Heart right ventricle (tissue), 16 donors: ENCODE results near the gene DNAJC4. TPM values are rescaled to one million over a fixed set of nuclear protein-coding genes. Genes with fewer than 3 reads are reported as not detected.

Source experiments
- ATAC-seq, 8 donors: fragments of 200-7000 bp; cut with Tn5 transposase; one replicate each; pipeline ENCODE4 v1.9.1; 2020; ENCODE audit warnings: mild to moderate bottlenecking in 8 of 8, moderate library complexity in 8 of 8, moderate number of reproducible peaks in 1 of 8
- DNase-seq, 2 donors: peaks; one replicate each; pipeline ENCODE4 v3.0.0-alpha.2; 2020
- H3K27ac ChIP-seq, 10 donors: fragments of 200-600 bp; sonication (generic) in 2 of 10; one replicate each; pipeline versions ENCODE4 v1.5.0 to v1.8.0; 2020 to 2022; ENCODE audit warnings: mild to moderate bottlenecking in 3 of 10
- H3K27me3 ChIP-seq, 7 donors: fragments of 200-600 bp; one replicate each; pipeline ENCODE4 v1.8.0; 2021 to 2022; ENCODE audit warnings: mild to moderate bottlenecking in 2 of 7
- H3K36me3 ChIP-seq, 9 donors: fragments of 200-600 bp; sonication (generic) in 1 of 9; one replicate each; pipeline versions ENCODE4 v1.5.0 to v1.8.0; 2020 to 2022; ENCODE audit warnings: mild to moderate bottlenecking in 2 of 9
- H3K4me1 ChIP-seq, 9 donors: fragments of 200-600 bp; sonication (generic) in 1 of 9; one replicate each; pipeline versions ENCODE4 v1.5.0 to v1.8.0; 2020 to 2022; ENCODE audit warnings: mild to moderate bottlenecking in 4 of 9
- H3K4me3 ChIP-seq, 10 donors: fragments of 200-600 bp; sonication (generic) in 2 of 10; one replicate each; pipeline versions ENCODE4 v1.5.0 to v1.8.0; 2020 to 2022; ENCODE audit warnings: mild to moderate bottlenecking in 7 of 10, moderate library complexity in 2 of 10
- H3K9me3 ChIP-seq, 11 donors: fragments of 200-600 bp in 10 of 11; sonication (generic) in 2 of 11; one replicate each; pipeline versions ENCODE4 v1.5.0 to v1.8.0; 2013 to 2022; ENCODE audit warnings: mild to moderate bottlenecking in 2 of 11, control low read depth in 1 of 11, moderate library complexity in 1 of 11
- CTCF ChIP-seq, 9 donors: fragments of 200-600 bp; sonication (generic) in 2 of 9; IDR thresholded peaks; one replicate each; pipeline versions ENCODE4 v1.5.0 to v1.8.0; 2021 to 2022; ENCODE audit warnings: antibody characterized with exemption in 9 of 9, mild to moderate bottlenecking in 5 of 9, moderate library complexity in 1 of 9
- WGBS, 2 donors: extraction: QIAGEN DNeasy Blood & Tissue Kit; methylation state at CpG; one replicate each; pipeline ENCODE4 v1.1.7; 2013; ENCODE audit warnings: inconsistent platforms in 1 of 2; 5-methylcytosine and 5-hydroxymethylcytosine counted together
- intact Hi-C, 10 donors: fragments of 100-400 bp; cut with DNase I; formaldehyde crosslinking; loops; one replicate each; pipeline versions ENCODE4 v1.11.1 to v1.14.2; 2022
- polyA plus RNA-seq, 2 donors: library from polyadenylated mRNA; stranded (reverse); fragments of 200-250 nt; gene quantifications; one replicate each; pipeline ENCODE4 v1.2.3, GENCODE V29; 2013
- total RNA-seq, 10 donors: library from RNA; stranded (reverse); fragmentation: NEBNext Ultra II Directional in 3 of 10; extraction: Animal tissue kit (Norgen Biotek cat#: 25700) in 3 of 10; gene quantifications; one replicate each; pipeline versions ENCODE4 v1.2.1 to v1.2.4, GENCODE V29; 2021 to 2023
- donor health status: Arrhythmogenic right ventricular cardiomyopathy.
- donor health status: ischemic (EF 13 %, LVEDD 7.1; RV severe dilation, severe dysfunction).
- donor health status: healthy with polysubstance abuse.
- donor health status: DM: no; HTN: yes; CAD: no.
- donor health status: DM: no; HTN: no; CAD: no.
- donor health status: ischemic (EF 25% LVEDD 6.9; RV normal size, moderate dysfunction).
- donor health status: ischemic (EF 25% LVEDD 5.7; RV mildly dilated, moderate dysfunction).
- donor health status: healthy.
- donor health status: DM: yes; HTN: yes; CAD: no.
- donor health status: Ischemic cardiomyopathy.
- donor health status: ischemic (EF 35%, LVEDD 5.7; RV mildly dilated, moderate dysfunction).
- donor health status: nonischemic (EF 11% LVEDD 7.7; RV severe dilation, severe dysfunction).
- donor health status: DM: yes; HTN: yes; CAD: no.
- donor health status: PGD.
- donor health status: ischemic (EF 29% LVEDD 5.4; RV normal size, mild dysfunction).
- donor health status: nonischemic (EF 23%, LVEDD 6.1; RV moderate dilation, normal function).

Gene DNAJC4
- total and polyA plus RNA-seq, 12 donors, result 46.6 to 173 (median 52.0) TPM

- ATAC-seq, result no peak
- no peak for TF ChIP-seq CTCF (IDR thresholded peaks at IDR 0.05)
- Histone ChIP-seq H3K4me1 (peaks cover 16 to 40% (median 28%) of the 10 kb centered on the region in 9 donors), H3K27me3 (no peaks in the 10 kb centered on the region), H3K4me3 (no peak overlapping the region), H3K27ac (peak overlapping the region in 2 of 10 donors; percentile 7 to 15), H3K9me3 (no peaks in the 10 kb centered on the region), H3K36me3 (peaks cover 0 to 64% (median 0%) of the 10 kb centered on the region in 9 donors)
- intact Hi-C loops, result no loop called here
- 76 to 81% methylated on average over 24 of the region's 24 CpGs for WGBS, 2 donors
- DNase-seq, result no peak
These were observed 7.2 kb upstream of the DNAJC4 start for GRCh38 chr11:64223001-64223651.

DNA sequence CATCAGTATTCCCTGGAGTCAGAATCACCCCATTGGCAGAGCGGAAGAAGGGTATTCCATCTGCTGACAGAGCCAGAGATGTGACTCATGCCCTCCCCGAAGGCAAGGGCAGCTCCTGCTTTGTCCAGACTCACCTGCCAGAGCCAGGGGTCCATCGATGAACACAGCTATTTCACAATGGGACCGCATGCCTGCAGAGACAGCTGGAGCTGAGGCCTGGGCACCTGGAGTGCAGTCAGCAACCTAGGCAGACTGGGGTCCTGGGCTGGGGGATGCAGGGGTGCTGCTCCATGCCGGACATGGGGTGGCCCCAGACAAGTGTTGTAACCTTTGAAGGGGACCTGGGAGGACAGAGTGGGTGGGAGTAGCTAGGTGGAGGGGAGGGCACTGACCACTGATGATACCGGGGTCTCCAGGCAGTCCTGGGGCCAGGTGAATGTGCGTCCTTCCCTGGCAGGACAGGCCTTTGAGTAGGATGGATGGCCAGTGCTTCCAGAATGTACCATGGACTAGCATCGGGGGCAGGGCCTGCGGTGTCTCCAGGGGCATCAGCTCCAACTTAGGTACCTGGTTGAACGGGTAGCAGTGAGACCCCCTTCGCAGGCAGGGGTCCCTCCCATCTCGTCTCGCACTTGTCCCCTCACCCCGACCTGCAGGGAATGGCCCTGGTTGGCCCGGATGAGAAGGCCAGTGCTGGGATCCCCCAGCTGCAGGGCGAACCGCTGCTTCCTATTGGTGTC lies 6.0 kb upstream of the DNAJC4 start:
- intact Hi-C loops, result no loop called here
- H3K27me3 ChIP-seq, result no peaks in the 10 kb centered on the region
- H3K4me3 ChIP-seq, result peak overlapping the region in 1 of 10 donors; percentile 87
- no peak for ATAC-seq
- H3K27ac ChIP-seq, result no peak overlapping the region
- H3K36me3 ChIP-seq, result peaks cover 0 to 58% (median 0%) of the 10 kb centered on the region in 9 donors
- 91 to 94% methylated on average over 17 of the region's 17 CpGs for WGBS, 2 donors
- peaks cover 16 to 49% (median 30%) of the 10 kb centered on the region in 9 donors for H3K4me1 ChIP-seq
- H3K9me3 ChIP-seq, result no peaks in the 10 kb centered on the region
- no peak for TF ChIP-seq CTCF (IDR thresholded peaks at IDR 0.05)
- DNase-seq, result no peak

- DNase-seq, result no peak
- Histone ChIP-seq H3K27me3 (no peaks in the 10 kb centered on the region), H3K4me1 (peaks cover 16 to 56% (median 37%) of the 10 kb centered on the region in 9 donors), H3K36me3 (peaks cover 0 to 51% (median 0%) of the 10 kb centered on the region in 9 donors), H3K4me3 (peak overlapping the region; percentile 64 to 95 (median 76)), H3K9me3 (no peaks in the 10 kb centered on the region), H3K27ac (peak overlapping the region in 9 of 10 donors; percentile 90 to 96 (median 96))
- no peak for TF ChIP-seq CTCF (IDR thresholded peaks at IDR 0.05)
- intact Hi-C loops, result loop anchor here in 1 of 10 donors (5.0 kb wide), 1 partner anchor 38 kb away; the partner anchor contains the start of gene STIP1
- 64 to 66% methylated on average over 22 of the region's 22 CpGs for WGBS, 2 donors
- ATAC-seq, result peak in 1 of 8 donors; percentile 0
These were observed 5.3 kb upstream of the DNAJC4 start for GRCh38 chr11:64224891-64225607.
